Right atrium auricular region (tissue), 2 donors: ENCODE measurements around the gene EDA2R. TPM values are rescaled to one million over a fixed set of nuclear protein-coding genes. Genes with fewer than 3 reads are reported as not detected.

ENCODE experiments used
- DNase-seq: peaks from one replicate; pipeline ENCODE4 v3.0.0-alpha.2; 2019; ENCODE audit warnings: low spot score
- H3K27ac ChIP-seq, 2 donors: fragments of 200-600 bp; sonication (generic); 1 replicate in 1 of 2; 2 replicates in 1 of 2; pipeline ENCODE4 v1.5.1; 2016 to 2019
- H3K27me3 ChIP-seq, 2 donors: fragments of 200-600 bp; sonication (generic); one replicate each; pipeline versions ENCODE4 v1.5.1 to v1.6.0; 2017 to 2019
- H3K36me3 ChIP-seq: fragments of 200-600 bp; sonication (generic); one replicate; pipeline ENCODE4 v1.5.1; 2016
- H3K4me1 ChIP-seq, 2 donors: fragments of 200-600 bp; sonication (generic); one replicate each; pipeline versions ENCODE4 v1.5.1 to v1.6.0; 2017 to 2019
- H3K4me3 ChIP-seq, 2 donors: fragments of 200-600 bp; sonication (generic); 1 replicate in 1 of 2; 2 replicates in 1 of 2; pipeline ENCODE4 v1.5.1; 2017 to 2019; ENCODE audit warnings: mild to moderate bottlenecking in 1 of 2, moderate library complexity in 1 of 2
- H3K9me3 ChIP-seq, 2 donors: fragments of 200-600 bp; sonication (generic); one replicate each; pipeline ENCODE4 v1.5.1; 2019
- CTCF ChIP-seq, 2 donors: fragments of 200-600 bp; sonication (generic); IDR thresholded peaks; one replicate each; pipeline ENCODE4 v1.5.1; 2019; ENCODE audit warnings: antibody characterized with exemption in 2 of 2
- total RNA-seq, 2 donors: library from RNA; depleted of rRNA; stranded (reverse); fragments of >200 nt; gene quantifications; one replicate each; pipeline ENCODE4 v1.1.0, GENCODE V29; 2016

Gene EDA2R
- total RNA-seq, 2 donors from 2014 or later, result 0.83 to 1.3 TPM

- DNase-seq, result no peak
- Histone ChIP-seq H3K27ac (no peak overlapping the region), H3K9me3 (no peaks in the 10 kb centered on the region), H3K27me3 (no peaks in the 10 kb centered on the region), H3K4me1 (no peaks in the 10 kb centered on the region), H3K36me3 (no peaks in the 10 kb centered on the region), H3K4me3 (no peak overlapping the region)
- TF ChIP-seq CTCF (IDR thresholded peaks at IDR 0.05), result no peak
Observed at GRCh38 chrX:66676413-66676812, 37.5 kb upstream of the EDA2R start.

GRCh38 chrX:66675541-66675940, 36.7 kb upstream of the EDA2R start:
- no peak for TF ChIP-seq CTCF (IDR thresholded peaks at IDR 0.05)
- H3K4me1 ChIP-seq, result no peaks in the 10 kb centered on the region
- H3K36me3 ChIP-seq, result no peaks in the 10 kb centered on the region
- no peaks in the 10 kb centered on the region for H3K9me3 ChIP-seq
- no peak overlapping the region for H3K4me3 ChIP-seq
- no peak for DNase-seq
- no peak overlapping the region for H3K27ac ChIP-seq
- H3K27me3 ChIP-seq, result no peaks in the 10 kb centered on the region

GRCh38 chrX:66674506-66674905, 35.6 kb upstream of the EDA2R start:
- DNase-seq, result no peak
- no peaks in the 10 kb centered on the region for H3K36me3 ChIP-seq
- no peak overlapping the region for H3K27ac ChIP-seq
- H3K27me3 ChIP-seq, result no peaks in the 10 kb centered on the region
- H3K4me1 ChIP-seq, result no peaks in the 10 kb centered on the region
- no peaks in the 10 kb centered on the region for H3K9me3 ChIP-seq
- no peak overlapping the region for H3K4me3 ChIP-seq
- TF ChIP-seq CTCF (IDR thresholded peaks at IDR 0.05), result no peak

GRCh38 chrX:66672106-66672505, 33.2 kb upstream of the EDA2R start:
- Histone ChIP-seq H3K27me3 (no peaks in the 10 kb centered on the region), H3K4me3 (no peak overlapping the region)
- TF ChIP-seq CTCF (IDR thresholded peaks at IDR 0.05), result no peak

GRCh38 chrX:66654411-66654810, 15.5 kb upstream of the EDA2R start:
- H3K27ac ChIP-seq, result no peak overlapping the region
- no peaks in the 10 kb centered on the region for H3K27me3 ChIP-seq
- H3K36me3 ChIP-seq, result no peaks in the 10 kb centered on the region
- no peak for DNase-seq
- H3K4me3 ChIP-seq, result no peak overlapping the region
- H3K4me1 ChIP-seq, result no peaks in the 10 kb centered on the region
- no peak for TF ChIP-seq CTCF (IDR thresholded peaks at IDR 0.05)
- peaks cover 0 to 13% of the 10 kb centered on the region in 2 donors for H3K9me3 ChIP-seq

More at GRCh38 chrX:66672106-66672505, 33.2 kb upstream of the EDA2R start:
- Histone ChIP-seq H3K27ac (no peak overlapping the region), H3K9me3 (no peaks in the 10 kb centered on the region), H3K36me3 (no peaks in the 10 kb centered on the region), H3K4me1 (no peaks in the 10 kb centered on the region)
- no peak for DNase-seq

DNA sequence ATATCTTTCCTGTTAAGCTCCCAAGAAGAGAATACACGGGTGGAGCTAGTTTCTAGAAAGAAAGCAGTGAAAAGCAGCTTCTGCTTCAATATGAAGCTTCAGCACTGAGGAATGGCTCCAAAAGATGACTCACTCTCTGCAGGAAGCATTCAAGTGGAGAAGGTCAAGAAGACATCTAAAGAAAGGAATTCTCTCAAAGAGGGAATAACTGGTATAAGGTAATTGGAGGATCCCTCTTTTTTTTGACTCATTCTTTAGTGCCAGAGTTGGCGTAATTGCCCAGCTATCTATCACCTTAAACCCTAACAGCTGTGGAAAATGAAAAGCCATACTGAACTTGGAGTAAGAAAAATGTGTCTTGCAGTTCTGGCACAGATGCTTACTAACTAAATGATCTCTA, 3.5 kb downstream of the EDA2R start:
- DNase-seq, result no peak
- no peak overlapping the region for H3K27ac ChIP-seq

More for the DNA sequence above, 3.5 kb downstream of the EDA2R start:
- TF ChIP-seq CTCF (IDR thresholded peaks at IDR 0.05), result no peak
- no peaks in the 10 kb centered on the region for H3K27me3 ChIP-seq
- H3K36me3 ChIP-seq, result no peaks in the 10 kb centered on the region
- H3K9me3 ChIP-seq, result no peaks in the 10 kb centered on the region
- no peaks in the 10 kb centered on the region for H3K4me1 ChIP-seq
- no peak overlapping the region for H3K4me3 ChIP-seq
